GM19240 (cell line): ENCODE data around the gene MLIP.

ENCODE experiments used
- DNase-seq: peaks from one replicate; pipeline ENCODE4 v3.0.0; 2011; ENCODE audit warnings: low spot score; ENCODE audit not compliant: insufficient read length

Gene MLIP

GRCh38 chr6:54095723-54096122 is 15.5 kb upstream of the MLIP start:
- no peak for DNase-seq

DNA sequence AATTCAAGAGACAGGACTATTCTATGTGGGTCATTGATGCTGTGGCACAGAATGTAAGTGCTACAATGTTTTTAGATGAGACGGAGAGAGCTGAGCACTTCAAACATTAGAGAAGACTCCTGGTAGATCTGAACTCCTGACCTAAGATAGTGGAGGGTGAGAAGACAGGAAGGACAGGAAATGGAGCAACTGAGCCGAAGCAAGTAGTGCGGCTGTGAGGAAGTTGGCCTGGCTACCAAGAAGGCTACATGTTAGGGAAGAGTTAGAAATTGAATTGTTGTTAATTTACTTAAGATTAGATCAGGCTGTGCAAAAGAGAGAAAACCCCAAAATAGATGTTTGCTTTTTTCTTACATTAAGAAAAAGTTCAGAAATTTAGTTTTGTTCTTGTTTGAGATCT is 14.4 kb upstream of the MLIP start:
- DNase-seq: no peak

- DNase-seq: no peak
Observed at GRCh38 chr6:54097753-54098152, 13.5 kb upstream of the MLIP start.

DNA sequence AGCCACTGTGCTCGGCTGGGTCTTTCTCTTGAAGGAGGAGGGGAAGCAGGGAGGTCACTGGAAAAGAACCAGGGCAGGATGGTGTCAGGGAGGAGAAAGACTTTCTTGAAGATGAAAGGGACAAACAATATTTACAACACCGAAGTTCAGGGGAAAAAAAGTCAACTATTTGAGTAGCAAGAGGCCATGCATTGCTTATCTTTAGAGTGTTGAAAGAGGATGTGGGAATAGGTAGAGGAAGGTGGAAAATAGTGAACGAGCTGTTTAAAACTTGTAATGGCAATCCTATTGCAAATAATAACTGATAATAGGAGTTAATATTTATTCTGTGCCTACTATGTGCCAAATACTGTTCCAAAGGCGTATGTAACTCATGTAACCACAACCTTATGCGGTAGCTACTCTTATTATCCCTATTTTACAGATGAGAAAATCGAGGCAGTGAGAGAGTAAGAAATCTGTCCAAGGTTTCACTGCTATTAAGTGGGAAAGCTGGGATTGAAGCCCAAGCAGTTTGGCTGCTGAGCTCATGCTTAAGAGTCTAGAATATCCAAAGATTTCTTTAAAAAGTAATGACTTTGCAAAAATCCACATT is 12.7 kb upstream of the MLIP start:
- no peak for DNase-seq

DNA sequence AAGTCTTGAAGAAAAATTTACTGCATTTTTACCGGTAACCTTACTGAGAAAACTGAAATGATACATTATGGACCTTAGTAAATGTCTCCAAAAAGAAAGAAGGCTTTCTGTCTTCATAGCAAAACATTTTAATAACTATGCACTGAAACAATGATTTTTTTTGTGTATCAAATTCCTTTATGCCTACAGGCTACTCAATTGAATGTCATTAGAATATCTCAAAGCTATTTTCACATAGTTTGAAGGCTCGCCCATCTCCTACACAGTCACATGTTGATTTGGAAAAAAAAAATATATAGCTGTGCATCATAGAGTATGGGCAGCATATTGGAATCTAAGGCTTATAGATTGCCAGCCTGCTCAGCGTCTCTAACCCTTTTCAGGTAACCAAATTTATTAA is 12.0 kb upstream of the MLIP start:
- DNase-seq: no peak

- no peak for DNase-seq
Observed at GRCh38 chr6:54100411-54101006, 10.7 kb upstream of the MLIP start.

DNA sequence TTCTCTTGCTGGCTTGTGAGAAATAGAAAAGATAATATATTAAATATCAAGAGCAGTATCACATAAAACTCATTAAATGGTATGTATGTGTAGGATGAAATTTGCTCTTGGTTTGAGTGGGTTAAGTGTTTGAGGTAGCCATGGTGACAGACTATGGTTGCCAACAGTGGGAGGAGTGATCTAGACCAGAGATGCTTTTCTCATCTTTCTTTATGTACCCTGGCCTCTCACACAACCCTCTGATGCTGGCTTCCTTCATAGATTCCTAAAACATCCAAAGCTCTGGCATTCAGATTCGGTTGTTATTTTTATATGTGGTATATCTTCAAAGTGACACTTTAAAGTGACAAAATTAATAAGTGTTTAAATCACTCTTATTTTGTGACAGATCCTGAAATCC is 9.0 kb upstream of the MLIP start:
- no peak for DNase-seq

- DNase-seq: no peak
Observed at GRCh38 chr6:54103497-54103896, 7.7 kb upstream of the MLIP start.

DNA sequence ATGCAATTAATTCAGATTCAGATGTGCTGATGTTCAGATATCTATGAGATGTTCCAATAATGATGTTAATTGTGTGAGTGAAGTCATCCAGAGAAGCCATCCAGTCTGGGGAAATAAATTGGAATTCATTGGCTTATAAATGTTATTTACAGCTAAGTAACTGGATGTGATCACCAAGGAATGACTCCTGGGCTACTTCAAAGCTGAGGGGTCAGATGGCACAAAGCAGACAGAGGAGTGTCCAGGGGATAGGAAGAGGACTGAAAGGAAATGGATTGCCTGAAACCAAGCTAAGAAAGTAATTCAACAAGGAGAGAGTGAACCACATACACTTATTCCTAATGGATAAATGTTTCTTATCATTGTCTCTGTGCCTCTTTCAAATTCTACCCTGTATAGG is 4.5 kb upstream of the MLIP start:
- DNase-seq: no peak

DNA sequence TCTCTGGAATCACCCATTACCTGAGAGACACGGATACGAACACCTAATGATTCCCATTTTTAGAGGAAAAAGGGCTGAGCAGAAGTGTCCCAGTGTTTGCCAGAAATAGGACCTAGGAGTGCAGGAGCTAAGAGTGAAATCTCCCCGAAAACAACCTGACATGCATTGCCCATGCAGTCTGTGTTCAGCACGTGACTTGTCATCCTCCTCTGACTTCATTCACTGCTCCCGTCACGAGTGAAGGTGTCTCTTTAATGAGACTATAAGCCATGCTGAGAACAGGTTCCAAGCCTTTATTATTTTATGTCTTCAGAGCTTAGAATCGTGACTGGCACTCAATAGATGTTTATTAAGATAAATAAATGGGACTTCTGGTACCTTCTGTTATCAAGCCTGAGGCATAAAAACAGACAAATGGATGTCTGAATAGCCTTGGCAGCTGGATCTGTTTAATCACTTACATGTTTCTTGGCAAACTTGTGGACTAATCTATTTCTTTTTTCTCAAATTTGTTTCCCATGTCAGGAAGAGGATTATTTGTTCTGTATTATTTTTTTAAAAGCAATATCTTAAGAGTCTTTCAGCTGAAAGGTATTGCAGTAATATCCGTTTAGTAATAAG is 3.7 kb upstream of the MLIP start:
- no peak for DNase-seq

GRCh38 chr6:54108271-54108670 is 3.0 kb upstream of the MLIP start:
- no peak for DNase-seq

GRCh38 chr6:54109586-54109985 is 1.7 kb upstream of the MLIP start:
- no peak for DNase-seq

GRCh38 chr6:54112151-54112650 is 958 bp downstream of the MLIP start:
- DNase-seq: no peak

DNA sequence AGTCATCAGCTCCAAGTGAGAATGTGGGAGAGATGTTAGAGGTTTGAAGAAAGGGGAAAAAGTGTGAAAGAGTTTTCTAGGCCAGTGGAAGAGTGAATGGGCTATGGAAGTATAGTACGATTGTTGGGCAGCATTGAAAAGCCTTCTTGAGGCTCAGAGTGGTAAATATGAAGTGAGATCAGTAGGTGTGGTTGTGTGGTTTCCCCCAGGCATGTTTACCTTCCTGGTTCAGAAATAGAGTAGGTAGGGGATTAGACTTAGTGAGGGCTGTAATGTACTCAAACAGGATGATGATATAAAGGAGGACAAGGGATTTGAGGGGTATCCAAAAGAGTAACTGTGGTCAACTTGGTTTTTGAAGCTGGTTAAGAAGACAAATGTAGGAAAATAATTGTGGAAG is 3.7 kb downstream of the MLIP start:
- no peak for DNase-seq

- no peak for DNase-seq
Observed at GRCh38 chr6:54115966-54116365, 4.7 kb downstream of the MLIP start.

DNA sequence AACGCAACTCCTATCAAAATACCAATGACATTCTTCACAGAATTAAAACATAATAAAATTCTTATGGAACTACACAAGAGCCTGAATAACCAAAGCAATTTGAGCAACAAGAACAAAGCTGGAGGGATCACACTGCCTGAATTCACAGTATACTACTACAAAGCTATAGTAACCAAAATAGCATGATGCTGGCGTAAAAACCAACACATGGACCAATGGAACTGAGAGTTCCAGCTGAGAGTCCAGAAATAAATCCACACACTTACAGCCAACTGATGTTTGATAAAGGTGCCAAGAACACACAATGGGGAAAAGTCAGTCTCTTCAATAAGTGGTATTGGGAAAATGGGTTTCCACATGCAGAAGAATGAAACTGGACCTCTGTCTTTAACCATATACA is 6.9 kb downstream of the MLIP start:
- no peak for DNase-seq

DNA sequence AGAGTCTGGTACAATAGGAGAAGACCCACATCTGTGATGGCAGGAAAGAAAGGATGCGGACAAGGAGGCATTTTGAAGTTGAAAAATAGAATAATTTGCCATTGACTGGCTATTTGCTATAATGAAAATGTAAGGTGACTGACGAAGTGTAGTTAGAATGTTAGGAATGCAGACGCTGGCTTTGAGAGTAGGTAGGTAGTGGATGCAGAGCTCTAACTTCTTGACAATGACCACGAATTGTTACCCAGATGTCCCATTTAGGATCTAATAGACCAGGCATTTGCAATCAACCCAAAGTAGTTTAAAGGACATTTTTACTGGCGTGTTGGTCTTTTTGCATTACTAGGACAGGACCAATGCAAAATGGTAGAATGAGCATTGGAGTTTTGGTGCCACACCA is 14.2 kb downstream of the MLIP start:
- no peak for DNase-seq

DNA sequence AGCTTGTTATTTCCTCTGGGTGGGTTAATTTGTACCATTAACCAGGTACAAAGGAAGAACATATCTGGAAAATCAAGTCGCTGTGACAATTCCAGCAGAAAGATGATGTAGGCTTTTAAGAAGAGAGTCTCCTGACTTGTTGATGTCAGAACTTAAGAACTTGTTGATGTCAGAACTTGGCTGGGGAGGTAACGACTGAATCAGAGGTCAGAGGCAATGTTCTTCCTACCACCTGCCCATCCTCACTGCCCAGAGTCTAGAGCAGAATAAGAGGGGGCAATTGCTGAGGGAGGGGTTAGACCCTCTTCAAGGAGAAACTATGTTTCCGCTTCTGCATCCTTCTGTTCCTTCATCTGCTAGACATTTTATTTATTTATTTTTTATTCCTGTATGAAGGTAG is 18.9 kb downstream of the MLIP start:
- no peak for DNase-seq

GRCh38 chr6:54132587-54132986 is 21.3 kb downstream of the MLIP start:
- DNase-seq: no peak

DNA sequence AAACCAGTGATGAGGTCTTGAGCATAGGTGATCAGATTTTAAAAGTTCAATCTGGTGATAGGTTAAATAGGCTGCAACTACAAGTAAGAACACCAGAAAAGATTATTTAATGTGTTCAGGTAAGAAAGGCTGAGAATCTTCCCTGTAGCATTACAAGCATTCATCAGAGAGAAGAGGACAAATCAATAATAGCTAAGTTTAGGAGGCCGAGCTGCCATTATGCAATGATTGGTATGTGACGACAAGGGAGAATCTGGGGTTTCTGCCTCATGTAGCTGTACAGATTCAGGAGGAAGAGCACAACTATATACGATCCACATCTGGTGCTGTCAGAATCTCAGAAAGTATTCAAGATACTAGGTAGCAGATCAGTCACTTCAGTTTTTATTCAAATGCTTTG is 21.9 kb downstream of the MLIP start:
- no peak for DNase-seq

GRCh38 chr6:54134935-54135334 is 23.7 kb downstream of the MLIP start:
- DNase-seq: no peak

GRCh38 chr6:54135665-54136369 is 24.6 kb downstream of the MLIP start:
- DNase-seq: no peak

DNA sequence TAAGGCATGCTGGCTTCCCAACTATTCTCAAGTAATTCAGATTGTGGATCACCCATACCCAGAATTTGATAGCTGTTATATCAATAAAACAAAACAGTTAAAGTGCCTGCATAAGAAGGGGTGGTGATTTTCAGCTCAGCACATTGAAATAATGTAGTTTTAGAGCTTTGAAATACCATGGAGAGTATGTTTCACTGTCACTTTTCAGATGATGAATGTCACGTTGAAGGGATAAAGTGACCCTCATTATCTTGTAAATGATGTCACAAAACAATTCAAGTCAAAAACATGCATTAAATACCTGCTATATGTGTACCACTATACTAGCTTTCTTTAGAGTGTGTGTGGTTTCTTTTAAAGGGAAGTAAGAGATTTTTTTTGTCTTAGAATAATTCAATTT is 27.6 kb downstream of the MLIP start:
- DNase-seq: no peak
